OCI-LY7 (cell line): Measurements from ENCODE around the gene GPR55.

ENCODE experiments used
- CTCF ChIP-seq: fragments of 200-600 bp; sonication (generic); conservative IDR thresholded peaks from 2 replicates; pipeline ENCODE4 v1.5.1; 2014; ENCODE audit warnings: mild to moderate bottlenecking, antibody characterized with exemption, low read length, moderate library complexity, mixed read lengths
- EZH2phosphoT487 ChIP-seq: fragments of 200-600 bp; sonication (generic); IDR thresholded peaks from 2 replicates; pipeline ENCODE4 v1.6.1; 2018; ENCODE audit warnings: low read depth, borderline replicate concordance, mild to moderate bottlenecking, mixed run types, antibody characterized with exemption, low read length, moderate library complexity, mixed read lengths

- no peak for TF ChIP-seq CTCF
- no peak for TF ChIP-seq EZH2phosphoT487
Observed at GRCh38 chr2:230891509-230891908, 33.5 kb downstream of the GPR55 start.
